Stimulated activated CD4-positive, alpha-beta T cell treated with anti-CD3 and anti-CD28 coated beads, Interleukin-1b, Interleukin-23, amount 100 ng/mL, for 48 hours (primary cell): ENCODE measurements around the gene FCRLB.
"Not testable (repeated sequence)": the region's sequence is repeated elsewhere in the genome, so short reads cannot be mapped to it uniquely, and the experiment has no call there.

Experiments
- DNase-seq: peaks from one replicate; pipeline ENCODE4 v3.0.0-alpha.2; 2020

Gene FCRLB

DNA sequence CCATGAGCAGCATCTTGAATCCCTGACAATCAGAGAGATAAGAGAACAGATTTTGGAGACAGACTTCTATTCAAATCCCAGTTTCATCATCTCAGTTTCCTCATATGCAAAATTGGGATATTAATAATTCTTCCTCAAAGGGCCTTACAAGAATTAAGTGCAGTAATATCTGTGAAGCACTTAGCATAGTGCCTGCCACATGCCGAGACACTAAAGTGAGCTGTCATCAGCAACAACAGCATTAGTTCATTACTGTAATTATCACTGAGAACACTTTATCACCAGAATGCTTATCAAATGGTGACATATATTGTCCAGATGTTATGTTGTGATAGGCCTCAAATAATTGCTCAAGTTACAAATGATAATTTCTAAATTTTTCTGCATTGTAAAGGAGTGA is 922 bp upstream of the FCRLB start:
- no peak for DNase-seq

- no peak for DNase-seq
Observed at GRCh38 chr1:161721738-161722343, 497 bp downstream of the FCRLB start.

DNA sequence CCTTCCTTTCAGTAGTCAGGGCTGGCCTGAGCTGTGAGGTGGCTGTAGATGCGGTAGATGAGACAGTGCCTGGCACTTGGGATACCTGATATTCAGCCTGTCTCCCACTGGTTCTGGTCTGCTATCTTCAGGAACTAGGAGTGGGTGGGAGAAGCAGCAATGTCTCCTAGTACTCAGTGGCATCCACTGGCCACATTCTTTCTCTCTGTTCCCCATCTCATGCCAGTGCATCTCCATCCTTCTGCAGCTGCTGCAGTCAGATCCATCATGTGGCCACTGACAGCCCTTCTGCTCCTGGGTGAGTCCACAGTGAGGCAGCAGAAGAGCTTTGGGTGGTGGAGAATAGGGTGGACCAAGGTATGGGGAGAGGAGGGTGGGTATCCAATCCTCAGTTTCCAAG is 1.1 kb downstream of the FCRLB start:
- no peak for DNase-seq

GRCh38 chr1:161723459-161724141 is 2.3 kb downstream of the FCRLB start:
- no peak for DNase-seq

- DNase-seq, result not testable (repeated sequence)
Observed at GRCh38 chr1:161725258-161725907, 4.0 kb downstream of the FCRLB start.

- peak; percentile 26 for DNase-seq
Observed at GRCh38 chr1:161725908-161726472, 4.6 kb downstream of the FCRLB start.

DNA sequence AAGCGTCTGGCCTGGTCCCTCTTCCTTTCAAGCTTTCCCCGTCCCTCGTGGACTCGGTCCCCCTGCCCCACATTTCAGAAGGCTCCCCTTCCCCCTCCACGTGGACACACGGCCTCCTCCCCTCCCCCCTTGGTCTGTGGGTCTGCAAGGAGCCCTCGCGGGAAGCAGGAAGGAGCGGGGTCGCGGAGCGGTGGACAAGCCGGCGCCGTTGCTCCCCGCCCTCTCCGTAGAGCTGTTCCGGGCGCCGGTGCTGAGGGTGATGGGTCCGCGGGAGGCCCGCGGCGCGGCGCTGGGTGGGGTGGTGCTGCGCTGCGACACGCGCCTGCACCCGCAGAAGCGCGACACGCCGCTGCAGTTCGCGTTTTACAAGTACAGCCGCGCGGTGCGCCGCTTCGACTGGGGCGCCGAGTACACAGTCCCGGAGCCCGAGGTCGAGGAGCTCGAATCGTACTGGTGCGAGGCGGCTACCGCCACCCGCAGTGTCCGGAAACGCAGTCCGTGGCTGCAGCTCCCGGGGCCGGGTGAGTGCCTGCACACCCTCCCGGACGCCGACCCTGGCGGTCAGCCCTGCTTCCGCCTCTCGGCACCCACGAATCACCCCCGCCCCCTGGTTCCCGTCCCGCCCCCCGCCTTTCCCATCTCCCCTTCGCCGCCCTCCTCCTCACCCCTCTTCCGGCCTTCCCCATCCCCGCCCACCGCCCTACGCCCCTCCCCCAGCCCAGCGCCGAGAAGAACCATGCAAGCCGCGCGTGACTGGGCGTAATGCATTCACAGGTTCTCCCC is 5.3 kb downstream of the FCRLB start:
- peak; percentile 46 for DNase-seq

DNA sequence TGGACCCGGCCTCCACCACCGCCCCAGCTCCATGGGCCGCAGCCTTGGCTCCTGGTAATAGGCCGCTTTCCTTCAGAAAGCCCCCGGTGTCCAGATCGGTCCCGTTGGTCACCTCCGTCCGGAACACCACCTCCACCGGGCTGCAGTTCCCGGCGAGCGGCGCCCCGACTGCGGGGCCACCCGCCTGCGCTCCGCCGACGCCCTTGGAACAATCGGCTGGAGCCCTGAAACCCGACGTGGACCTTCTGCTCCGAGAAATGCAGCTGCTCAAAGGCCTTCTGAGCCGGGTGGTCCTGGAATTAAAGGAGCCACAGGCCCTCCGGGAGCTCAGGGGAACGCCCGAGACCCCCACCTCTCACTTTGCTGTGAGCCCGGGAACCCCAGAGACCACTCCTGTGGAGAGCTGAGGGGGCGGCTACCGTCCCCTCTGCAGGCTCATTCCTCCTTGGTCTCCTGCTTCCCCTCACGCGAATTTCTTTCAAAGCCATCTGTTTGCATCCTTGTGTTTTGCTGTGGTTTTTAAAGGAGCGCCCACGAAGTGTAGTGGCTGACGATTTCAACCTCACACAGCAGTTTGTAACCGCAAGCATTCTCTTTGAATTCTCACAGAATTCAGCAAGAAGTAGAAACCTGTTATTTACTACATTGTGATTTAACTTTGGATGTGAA is 6.0 kb downstream of the FCRLB start:
- DNase-seq, result no peak

GRCh38 chr1:161728376-161729226 is 7.3 kb downstream of the FCRLB start:
- DNase-seq, result no peak

DNA sequence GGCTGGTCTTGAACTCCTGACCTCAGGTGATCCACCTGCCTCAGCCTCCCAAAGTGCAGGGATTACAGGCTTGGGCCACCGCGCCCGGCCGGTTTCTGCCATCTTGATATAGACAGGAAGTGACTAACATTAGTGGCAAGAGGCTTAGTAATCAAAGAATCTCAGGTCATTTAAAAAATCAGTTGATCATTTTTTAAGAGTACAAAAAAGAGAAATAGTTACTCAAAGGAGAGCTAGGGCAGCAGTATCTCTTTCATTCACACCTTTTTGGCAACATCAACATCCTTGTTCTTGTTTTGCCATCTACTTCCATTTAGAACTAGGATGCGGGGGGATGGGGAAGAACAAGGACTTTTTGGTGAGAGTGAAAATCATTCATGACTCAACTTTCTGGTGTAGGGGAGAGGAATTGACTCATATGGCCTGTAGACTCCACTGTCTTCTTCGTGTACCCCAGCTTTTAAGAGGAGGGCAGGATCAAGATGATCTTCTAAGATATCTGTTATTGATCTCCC is 8.8 kb downstream of the FCRLB start:
- peak; percentile 36 for DNase-seq

GRCh38 chr1:161731241-161731640 is 9.9 kb downstream of the FCRLB start:
- no peak for DNase-seq

- no peak for DNase-seq
Observed at GRCh38 chr1:161731981-161732718, 10.8 kb downstream of the FCRLB start.

- no peak for DNase-seq
Observed at GRCh38 chr1:161733526-161733925, 12.2 kb downstream of the FCRLB start.

DNA sequence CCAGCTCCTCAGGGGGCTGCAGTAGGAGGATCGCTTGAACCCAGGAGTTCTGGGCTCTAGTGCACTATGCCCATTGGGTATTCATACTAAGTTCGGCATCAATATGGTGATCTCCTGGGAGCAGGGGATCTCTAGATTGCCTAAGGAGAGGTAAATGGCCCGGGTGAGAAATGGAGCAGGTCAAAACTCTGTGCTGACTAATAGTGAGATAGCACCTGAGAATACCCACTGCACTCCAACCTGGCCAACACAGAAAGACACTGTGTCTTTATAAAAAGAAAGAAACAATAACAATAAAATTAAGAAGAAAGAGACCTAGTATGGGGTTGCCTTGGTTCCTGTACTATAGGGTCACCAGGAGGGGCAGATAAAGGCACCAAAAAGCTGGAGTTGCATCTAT is 14.5 kb downstream of the FCRLB start:
- DNase-seq, result no peak

DNA sequence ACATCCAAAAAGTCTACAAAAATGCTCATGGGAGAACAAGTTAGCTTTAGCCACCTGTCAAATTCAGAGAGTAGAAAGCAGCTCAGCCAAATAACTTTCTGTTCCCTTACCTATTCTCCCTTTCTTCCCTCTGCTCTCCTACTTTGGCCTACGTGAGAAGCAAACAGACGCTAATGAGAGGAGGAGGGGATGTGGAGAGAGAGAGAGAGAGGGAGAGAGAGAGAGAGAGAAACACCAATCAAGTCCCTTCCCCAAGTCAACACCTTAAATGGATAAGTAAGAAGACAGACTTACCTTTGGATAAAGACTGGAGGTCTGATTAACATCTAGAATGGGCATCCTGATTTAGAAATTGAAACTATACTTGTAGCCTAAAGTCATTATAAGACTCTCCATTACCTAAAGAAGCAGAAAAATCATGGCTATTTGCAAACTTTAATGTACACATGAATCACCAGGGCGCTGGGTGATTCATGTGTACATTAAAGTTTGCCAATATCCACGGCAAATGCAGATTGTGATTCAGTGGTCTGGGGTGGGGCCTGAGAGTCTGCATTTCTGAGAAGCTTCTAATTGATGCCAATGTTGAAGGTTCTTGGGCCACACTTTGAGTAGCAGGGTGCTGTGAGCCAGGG is 15.1 kb downstream of the FCRLB start:
- peak; percentile 48 for DNase-seq

DNA sequence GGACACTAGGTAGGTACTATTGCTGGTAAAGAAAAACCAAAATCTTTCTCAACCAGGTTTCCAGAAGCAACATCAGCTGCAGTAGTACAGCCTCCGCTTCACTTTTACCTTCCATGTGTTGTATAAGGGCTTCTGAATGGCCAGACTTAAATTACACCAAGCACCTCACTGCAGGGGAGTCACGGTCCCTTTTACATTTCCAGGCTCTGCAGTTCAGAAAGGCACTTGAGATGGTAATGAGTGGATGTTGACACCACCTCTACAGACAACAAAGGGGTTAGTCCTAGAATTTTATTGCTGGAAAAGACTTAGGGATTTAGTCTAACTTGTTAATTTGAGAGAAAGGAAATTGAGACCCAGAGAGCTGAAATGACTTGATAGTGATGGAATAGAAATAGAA is 16.3 kb downstream of the FCRLB start:
- DNase-seq, result no peak

DNA sequence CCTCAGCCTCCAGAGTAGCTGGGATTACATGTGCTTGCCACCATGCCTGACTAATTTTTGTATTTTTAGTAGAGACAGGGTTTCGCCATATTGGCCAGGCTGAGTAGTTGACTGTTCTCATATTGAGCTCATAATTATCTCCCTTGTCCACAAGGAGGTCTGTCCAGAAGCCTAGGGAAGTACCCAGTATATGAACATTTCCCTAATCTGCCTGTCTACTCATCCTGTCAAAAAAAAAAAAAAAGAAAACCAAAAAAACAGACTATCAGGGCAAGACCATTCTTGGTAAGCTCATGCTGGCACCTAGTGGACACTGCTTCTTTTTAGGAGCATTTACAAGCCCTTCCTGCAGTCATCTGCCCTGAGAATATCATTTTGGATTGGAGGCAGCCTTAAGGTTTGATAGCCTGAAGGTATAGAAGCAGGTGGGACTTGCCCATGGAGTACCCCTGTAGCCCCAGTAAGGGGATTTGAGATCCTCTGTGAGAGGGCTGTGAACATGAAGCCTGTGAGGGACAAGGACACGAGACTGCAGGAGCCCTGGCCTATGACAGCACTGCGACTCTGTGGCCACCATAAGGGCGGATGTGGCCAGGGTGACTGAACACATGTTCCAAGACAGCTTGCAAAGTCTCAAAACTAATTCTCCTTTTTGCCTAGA is 17.4 kb downstream of the FCRLB start:
- DNase-seq, result peak; percentile 42

- no peak for DNase-seq
Observed at GRCh38 chr1:161739865-161740566, 18.7 kb downstream of the FCRLB start.

DNA sequence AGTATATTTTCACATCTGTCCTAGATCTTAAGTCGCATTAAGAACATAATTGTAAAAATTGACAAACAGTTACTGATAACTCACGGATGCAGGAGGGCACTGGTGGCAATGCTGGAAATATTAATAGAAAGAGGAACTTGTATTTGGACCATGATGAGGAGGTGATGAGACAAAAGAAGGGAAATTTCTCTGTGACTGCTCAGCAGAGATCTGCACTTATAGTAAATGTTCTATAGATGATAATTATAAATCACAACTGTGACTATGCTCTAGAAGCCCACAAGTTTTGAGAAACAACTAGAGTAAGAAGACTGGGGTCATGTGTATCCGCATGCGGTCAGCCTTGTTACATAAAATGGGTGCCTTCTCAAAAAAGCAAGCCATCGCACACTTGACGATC is 19.6 kb downstream of the FCRLB start:
- DNase-seq, result no peak
